ENCODE measurements around the gene EPYC.

Gene EPYC

GRCh38 chr12:90991952-90992465, 12.8 kb downstream of the EPYC start:
- no peak for DNase-seq (ENCODE audit: low read depth)

- DNase-seq (ENCODE audit: low read depth): no peak
Observed at GRCh38 chr12:90990611-90991010, 14.2 kb downstream of the EPYC start.

GRCh38 chr12:90989686-90990111, 15.1 kb downstream of the EPYC start:
- DNase-seq (ENCODE audit: low read depth): no peak

- DNase-seq (ENCODE audit: low read depth): peak; percentile 34
Observed at GRCh38 chr12:90987520-90987919, 17.3 kb downstream of the EPYC start.

GRCh38 chr12:90987101-90987500, 17.7 kb downstream of the EPYC start:
- peak; percentile 96 for DNase-seq (ENCODE audit: low read depth)

GRCh38 chr12:90985331-90985730, 19.4 kb downstream of the EPYC start:
- peak; percentile 83 for DNase-seq (ENCODE audit: low read depth)

- DNase-seq (ENCODE audit: low read depth): no peak
Observed at GRCh38 chr12:90984114-90984513, 20.7 kb downstream of the EPYC start.

- no peak for DNase-seq (ENCODE audit: low read depth)
Observed at GRCh38 chr12:90982170-90982569, 22.6 kb downstream of the EPYC start.

- no peak for DNase-seq (ENCODE audit: low read depth)
Observed at GRCh38 chr12:90979951-90980350, 24.8 kb downstream of the EPYC start.

GRCh38 chr12:90979019-90979418, 25.8 kb downstream of the EPYC start:
- DNase-seq (ENCODE audit: low read depth): no peak

- peak; percentile 77 for DNase-seq (ENCODE audit: low read depth)
Observed at GRCh38 chr12:90978117-90978770, 26.5 kb downstream of the EPYC start.

- DNase-seq (ENCODE audit: low read depth): peak; percentile 49
Observed at GRCh38 chr12:90977224-90977623, 27.5 kb downstream of the EPYC start.

GRCh38 chr12:90974286-90974685, 30.5 kb downstream of the EPYC start:
- DNase-seq (ENCODE audit: low read depth): peak; percentile 70

GRCh38 chr12:90972226-90972625, 32.5 kb downstream of the EPYC start:
- no peak for DNase-seq (ENCODE audit: low read depth)

- DNase-seq (ENCODE audit: low read depth): no peak
Observed at GRCh38 chr12:90970911-90971310, 33.9 kb downstream of the EPYC start.

GRCh38 chr12:90970471-90970870, 34.3 kb downstream of the EPYC start:
- no peak for DNase-seq (ENCODE audit: low read depth)

GRCh38 chr12:90969851-90970250, 34.9 kb downstream of the EPYC start:
- DNase-seq (ENCODE audit: low read depth): no peak

- DNase-seq (ENCODE audit: low read depth): no peak
Observed at GRCh38 chr12:90969346-90969745, 35.4 kb downstream of the EPYC start.

- DNase-seq (ENCODE audit: low read depth): no peak
Observed at GRCh38 chr12:90965204-90965603, 39.6 kb downstream of the EPYC start.

- DNase-seq (ENCODE audit: low read depth): no peak
Observed at GRCh38 chr12:90964616-90965015, 40.2 kb downstream of the EPYC start.

GRCh38 chr12:90963946-90964345, 40.8 kb downstream of the EPYC start:
- no peak for DNase-seq (ENCODE audit: low read depth)

GRCh38 chr12:90961154-90961553, 43.6 kb downstream of the EPYC start:
- DNase-seq (ENCODE audit: low read depth): no peak

GRCh38 chr12:90959538-90960139, 45.1 kb downstream of the EPYC start:
- peak; percentile 61 for DNase-seq (ENCODE audit: low read depth)

- peak; percentile 49 for DNase-seq (ENCODE audit: low read depth)
Observed at GRCh38 chr12:90959032-90959431, 45.7 kb downstream of the EPYC start.

Data from amniotic epithelial cell (primary cell).